Measurements from ENCODE around the gene AP2A2.

The AP2A2 gene

DNA sequence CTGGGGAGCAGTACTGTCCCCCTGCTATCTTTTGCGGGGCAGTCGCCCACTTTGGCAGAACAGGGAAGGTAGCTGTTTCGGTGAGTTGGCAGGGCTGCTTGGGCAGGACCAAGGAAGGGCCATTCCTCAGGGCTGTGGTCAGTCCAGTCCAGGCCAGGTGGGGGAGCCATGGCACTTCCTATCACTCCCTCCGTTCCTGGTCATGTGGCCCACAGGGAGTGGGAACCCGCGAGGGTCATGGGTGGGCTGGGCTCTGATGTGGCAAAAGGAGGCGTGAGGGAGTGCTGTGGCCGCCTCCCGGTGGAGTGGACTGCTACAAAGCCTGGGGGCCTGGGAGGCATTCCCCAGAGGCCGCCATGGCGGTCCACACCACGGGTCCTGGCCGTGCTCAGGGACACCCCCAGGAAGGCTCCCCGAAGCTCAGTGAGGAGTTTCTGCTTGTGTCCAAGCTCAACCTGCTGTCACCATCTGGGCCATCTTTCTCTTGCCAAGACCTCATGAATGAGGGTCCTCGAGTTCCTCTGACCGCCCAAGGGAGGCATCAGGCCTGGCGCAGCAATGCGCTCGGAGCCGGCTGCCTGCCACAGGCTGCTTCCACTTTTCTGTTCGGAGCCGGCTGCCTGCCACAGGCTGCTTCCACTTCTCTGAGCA is 27.0 kb upstream of the AP2A2 start:
- DNase-seq (ENCODE audit: low read depth): no peak

DNA sequence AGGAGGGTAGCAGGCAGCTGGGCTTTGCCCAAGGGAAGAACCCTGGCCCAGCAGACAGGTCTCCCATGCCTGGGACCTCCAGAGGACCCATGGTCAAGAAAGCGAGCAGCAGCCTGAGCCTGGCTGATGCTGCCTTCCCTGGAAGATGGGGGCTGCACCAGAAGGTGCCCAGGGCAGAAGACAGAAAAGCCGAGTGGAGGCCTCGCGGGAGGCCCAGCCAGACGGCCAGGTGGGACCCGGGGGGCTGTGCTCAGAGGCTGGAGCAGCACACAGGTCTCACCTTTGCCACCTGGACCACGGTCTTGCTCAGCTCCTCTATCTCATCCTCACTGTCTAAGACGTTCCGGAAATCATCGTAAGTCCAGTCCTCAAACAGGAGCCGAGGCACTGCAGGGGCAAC is 25.9 kb upstream of the AP2A2 start:
- DNase-seq (ENCODE audit: low read depth): no peak

DNA sequence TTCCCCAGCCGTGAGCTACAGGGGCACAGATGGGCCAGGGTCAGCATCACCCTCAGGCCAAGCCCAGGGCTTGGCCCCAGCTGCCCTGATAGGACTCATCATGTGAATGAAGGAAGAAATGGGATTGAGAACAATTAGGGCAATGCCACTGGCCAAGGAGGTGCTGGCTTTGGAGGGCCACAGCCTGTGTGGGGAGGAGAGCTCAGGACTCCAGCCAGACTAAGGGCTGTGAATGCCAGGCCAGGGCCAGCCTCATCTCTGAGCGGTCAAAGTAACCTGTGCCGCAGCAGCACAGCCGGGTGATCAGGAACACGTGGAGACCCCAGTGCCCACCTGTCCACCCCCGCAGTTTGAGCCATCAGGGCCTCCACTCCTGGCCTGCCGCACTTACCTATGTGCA is 25.1 kb upstream of the AP2A2 start:
- no peak for DNase-seq (ENCODE audit: low read depth)

DNA sequence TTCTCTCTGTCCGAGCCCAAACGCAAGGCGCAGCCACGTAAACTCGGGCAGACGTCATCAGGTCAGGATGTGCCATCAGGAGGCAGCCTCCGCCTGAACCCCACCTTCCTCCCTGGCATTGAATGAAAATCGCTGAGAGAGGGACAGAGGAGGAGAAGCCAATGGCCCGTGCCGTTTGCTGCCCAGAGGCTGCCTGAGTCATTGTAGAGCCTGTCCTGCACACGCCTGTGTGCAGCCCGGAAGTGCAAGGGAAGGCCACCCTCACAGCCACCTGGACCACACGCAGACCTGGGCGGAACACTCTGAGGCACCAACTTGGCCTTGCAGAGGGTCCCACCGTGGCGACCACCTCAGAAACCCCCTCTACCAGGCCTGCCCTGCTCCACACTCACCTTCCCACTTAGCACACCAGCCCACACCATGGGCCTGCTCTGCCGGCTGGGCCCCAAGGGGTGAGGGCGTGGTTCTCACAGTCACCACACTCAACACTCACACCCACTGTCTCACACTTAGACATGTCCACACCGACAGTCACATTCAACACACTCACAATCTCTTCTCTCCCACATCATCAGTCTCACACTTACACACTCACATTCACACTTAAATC is 24.1 kb upstream of the AP2A2 start:
- no peak for DNase-seq (ENCODE audit: low read depth)

DNA sequence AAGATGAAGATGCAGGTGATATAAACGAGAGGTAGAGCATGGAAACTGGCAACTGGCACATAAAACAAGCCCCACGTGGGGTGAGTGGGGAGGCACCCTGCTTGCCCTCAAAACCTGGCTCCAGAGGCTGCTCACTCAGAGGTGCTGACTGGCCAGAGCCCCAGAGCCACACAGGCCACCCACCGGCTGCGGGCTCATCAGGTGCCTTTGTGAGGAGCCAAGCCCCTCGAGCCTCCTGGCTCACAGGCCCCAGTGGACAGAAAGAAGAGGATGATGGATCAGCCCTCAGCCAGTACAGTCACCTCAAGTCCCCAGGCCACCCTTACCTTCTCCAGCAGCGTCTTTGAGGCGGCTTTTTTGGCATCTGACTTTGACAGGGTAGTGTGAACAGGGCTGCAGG is 21.3 kb upstream of the AP2A2 start:
- no peak for DNase-seq (ENCODE audit: low read depth)

DNA sequence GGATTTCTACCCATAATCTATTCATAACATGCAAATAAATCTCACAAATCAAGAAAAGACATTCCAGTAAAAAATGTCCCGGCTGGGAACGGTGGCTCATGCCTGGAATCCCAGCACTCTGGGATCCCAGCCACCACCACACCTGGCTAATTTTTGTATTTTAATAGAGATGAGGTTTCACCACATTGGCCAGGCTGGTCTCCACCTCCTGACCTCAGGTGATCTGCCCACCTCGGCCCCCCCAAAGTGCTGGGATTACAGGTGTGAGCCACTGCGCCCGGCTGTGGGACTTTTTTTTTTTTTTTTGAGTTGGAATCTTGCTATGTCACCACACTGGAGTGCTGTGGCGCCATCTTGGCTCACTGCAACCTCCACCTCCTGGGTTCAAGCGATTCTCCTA is 19.7 kb upstream of the AP2A2 start:
- no peak for DNase-seq (ENCODE audit: low read depth)

DNA sequence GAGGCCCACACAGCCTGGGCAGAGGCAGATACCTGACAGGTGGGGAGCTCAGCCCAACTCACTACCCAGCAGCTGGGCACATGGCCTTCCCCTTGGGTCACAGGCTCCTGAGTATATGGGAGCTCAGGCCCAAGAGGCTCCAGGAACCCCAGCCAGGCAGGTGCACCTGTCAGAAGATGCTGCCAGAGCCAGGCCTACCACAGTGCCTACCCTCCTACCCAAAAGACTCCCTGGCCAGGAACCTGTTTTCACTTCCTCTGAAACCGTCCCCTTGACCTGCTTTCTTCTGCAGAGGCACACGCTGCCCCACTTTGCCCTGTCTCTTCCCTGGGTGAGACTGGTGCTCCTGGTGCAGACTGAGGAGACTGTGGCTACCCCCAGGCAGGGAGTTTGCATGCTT is 18.0 kb upstream of the AP2A2 start:
- DNase-seq (ENCODE audit: low read depth): no peak

DNA sequence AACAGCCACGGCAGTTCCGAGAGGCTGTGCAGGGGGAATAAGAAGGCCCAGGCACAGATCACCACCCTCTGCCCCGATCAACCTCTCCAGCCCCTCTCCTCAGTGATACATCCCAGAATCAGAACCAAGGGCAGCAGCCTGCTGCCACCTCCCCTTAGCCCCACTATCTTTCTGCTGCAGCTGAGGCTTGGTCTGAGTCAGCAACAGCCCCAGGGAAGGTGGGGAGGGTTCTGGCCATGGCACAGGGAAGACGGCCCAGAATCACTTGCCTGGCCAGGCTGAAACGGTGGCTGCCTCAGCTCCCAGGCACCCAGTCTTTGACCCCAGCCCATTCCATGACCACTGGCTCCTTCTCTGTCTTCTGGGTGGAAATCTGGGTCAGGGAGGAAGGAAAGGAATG is 17.4 kb upstream of the AP2A2 start:
- no peak for DNase-seq (ENCODE audit: low read depth)

DNA sequence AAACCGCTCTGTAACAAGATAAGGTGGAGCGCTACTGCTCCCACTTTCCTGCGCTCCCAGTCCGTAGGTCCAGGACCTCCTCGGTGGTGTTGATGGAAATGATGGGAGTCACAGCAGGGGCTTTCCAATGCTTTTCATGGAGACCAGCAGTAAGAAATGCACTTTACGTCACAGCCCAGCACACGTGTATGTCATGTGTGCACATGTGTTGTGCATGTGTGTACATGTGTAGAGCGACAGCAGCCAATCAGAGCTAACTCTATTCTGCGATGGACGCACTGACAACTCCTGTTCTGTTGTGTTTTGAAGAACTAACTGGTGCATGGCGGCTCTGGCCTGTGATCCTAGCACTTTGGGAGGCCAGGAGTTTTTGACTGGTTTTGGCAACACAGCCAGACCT is 16.3 kb upstream of the AP2A2 start:
- DNase-seq (ENCODE audit: low read depth): no peak

DNA sequence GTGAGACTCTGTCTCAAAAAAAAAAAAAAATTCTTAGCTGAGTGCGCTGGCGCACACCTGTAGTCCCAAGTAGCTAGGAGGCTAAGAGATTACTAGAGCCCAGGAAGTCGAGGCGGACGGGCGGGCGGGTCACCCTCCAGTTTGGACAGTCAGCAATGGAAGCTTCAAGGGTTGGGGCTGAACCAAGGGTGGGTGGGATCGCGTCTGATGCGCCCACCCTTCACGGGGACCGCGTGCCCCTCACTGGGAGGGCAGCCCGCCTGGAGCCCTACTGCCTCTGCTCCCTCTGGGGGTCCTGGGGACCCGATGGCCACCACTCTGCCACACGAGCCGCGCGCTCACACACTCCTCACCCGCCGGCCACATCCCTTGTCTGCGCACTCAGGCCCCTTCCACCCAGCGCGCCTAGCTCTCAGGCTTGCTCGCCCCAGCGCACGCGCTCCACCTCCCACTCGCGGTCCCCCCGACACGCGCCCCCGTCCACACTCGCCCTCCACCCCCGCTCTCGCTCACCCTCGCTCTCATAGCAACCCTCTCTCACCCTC is 15.6 kb upstream of the AP2A2 start:
- DNase-seq (ENCODE audit: low read depth): peak; percentile 69

DNA sequence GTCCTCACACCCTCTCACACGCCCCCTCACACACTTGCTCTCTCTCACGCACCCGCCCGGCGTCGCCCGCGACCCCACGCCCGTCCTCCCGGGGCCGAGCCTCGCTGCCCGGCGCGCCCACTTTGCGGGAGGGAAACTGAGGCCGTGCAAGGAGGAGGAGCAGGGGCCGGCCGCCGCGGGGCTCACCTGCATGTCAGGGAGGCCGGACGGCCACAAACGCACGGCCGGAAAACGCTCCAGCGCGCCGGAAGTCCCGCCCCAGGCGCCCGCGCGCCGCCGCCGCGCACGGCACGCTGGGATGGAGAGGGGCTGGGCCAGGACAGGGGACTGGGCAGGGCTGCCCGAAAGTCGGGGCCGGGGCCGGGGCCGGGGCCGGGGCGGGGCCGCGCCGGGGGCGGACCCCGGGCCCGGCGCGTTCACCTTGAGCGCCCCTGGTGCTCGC is 15.1 kb upstream of the AP2A2 start, which contains the start of gene CHID1:
Gene CHID1, minus strand, starts transcription at position 222 of the 442 bp plus-strand sequence. CDS start 5,994 bp downstream, outside the sequence.
- DNase-seq (ENCODE audit: low read depth): peak; percentile 78

DNA sequence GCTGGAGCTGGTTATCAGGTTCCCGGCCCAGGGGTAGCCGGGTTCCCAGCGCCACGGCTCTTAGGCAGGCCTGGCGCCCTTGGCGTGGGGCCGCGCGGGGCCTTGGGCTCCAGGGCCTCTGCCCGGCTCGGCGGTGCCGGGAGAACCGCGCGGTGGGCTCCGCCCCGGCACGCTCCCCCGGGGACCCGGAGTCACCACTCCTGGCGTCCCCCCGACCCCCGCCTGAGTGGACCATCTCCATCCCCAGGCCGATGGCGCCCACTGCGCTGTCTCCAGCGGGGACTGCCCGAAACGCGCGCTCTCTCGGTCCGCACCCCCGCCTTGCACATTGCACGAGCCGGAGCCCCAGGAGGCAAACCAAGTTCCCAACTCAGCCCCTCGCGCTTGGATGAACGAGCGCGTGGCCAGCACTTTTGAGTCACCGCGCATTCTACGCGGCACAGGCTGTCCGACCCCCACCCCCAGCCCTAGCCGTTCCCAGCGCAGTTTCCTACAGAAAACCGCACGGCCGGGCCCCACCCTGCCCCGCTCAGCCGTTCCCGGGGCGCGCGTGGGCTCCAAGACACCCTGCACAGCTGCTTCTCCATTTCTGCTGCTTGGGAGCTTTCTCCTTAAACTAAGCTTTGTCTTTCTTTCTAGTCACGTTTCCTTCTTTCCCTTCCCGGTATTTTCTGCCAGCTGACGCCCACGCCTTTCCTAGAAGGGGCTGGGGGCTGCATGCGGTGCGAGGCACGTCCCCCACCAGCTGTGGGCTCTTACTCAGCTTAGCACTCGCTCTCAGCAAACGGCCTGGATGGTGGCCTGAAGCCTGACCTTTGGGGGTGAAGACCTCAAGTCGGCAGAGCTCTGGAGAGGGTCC is 14.4 kb upstream of the AP2A2 start:
- DNase-seq (ENCODE audit: low read depth): no peak

DNA sequence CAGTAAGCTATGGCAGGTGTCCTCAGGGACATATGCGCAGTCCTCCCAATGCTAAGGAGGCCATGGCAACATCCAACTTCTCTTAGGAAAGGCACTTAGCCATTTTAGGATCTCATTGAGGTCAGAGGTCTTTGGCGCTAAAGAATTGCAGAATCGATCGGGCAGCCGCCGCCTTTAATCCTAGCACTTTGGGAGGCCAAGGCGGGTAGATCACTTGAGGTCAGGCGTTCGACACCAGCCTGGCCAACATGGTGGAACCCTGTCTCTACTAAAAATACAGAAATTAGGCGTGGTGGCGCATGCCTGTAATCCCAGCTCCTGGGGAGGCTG is 13.8 kb upstream of the AP2A2 start:
- no peak for DNase-seq (ENCODE audit: low read depth)

DNA sequence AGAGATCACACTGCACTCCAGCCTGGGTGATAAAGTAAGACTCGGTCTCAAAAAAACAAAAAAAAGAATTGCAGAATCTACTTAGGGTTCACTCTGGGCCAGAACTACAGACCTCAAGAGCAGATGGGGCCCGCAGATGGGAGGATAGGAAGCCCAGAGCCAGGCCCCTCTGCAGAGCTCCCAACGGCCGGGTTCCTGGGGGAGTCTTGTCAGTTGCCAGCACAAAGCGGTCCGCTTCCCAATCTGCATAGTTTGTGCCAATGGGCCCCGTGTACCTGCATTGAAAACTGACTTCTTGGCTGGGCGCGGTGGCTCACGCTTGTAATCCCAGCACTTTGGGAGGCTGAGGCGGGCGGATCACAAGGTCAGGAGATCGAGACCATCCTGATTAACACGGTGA is 13.4 kb upstream of the AP2A2 start:
- DNase-seq (ENCODE audit: low read depth): no peak

DNA sequence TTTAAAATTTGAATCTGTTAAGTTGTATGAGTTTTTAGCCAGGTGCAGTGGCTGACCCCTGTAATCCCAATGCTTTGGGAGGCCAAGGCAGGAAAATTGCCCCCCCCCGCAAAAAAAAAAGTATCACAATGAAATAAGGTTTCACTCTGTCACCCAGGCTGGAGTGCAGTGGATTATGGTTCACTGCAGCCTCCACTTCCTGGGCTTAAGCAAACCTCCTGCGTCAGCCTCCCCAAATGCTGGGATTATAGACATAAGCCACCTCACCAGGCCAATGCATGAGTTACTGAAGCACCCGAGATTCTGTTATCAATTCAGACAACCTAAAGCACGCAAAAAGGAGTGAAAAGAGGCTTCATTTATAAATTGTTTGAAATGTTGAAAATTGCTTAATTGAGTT is 12.6 kb upstream of the AP2A2 start:
- no peak for DNase-seq (ENCODE audit: low read depth)

DNA sequence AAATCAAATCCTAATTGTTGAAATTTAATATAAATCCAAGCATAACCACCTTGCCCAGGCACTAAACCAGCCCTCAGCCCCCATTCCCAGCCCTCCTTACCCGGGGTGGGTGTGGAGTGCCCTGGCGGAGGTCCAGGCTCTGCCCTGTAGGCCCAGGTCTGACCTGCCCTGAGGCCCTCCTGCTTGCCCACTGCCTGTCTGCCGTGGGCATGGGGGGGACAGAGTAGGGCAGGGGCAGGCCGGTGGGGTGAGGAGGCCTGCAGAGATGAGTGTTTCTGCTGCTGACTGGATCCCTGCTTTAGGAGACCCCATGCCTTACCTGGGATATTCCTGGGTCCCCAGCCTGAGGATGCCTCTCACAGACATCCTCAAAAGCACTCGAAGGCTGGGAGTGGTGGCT is 11.5 kb upstream of the AP2A2 start:
- no peak for DNase-seq (ENCODE audit: low read depth)

DNA sequence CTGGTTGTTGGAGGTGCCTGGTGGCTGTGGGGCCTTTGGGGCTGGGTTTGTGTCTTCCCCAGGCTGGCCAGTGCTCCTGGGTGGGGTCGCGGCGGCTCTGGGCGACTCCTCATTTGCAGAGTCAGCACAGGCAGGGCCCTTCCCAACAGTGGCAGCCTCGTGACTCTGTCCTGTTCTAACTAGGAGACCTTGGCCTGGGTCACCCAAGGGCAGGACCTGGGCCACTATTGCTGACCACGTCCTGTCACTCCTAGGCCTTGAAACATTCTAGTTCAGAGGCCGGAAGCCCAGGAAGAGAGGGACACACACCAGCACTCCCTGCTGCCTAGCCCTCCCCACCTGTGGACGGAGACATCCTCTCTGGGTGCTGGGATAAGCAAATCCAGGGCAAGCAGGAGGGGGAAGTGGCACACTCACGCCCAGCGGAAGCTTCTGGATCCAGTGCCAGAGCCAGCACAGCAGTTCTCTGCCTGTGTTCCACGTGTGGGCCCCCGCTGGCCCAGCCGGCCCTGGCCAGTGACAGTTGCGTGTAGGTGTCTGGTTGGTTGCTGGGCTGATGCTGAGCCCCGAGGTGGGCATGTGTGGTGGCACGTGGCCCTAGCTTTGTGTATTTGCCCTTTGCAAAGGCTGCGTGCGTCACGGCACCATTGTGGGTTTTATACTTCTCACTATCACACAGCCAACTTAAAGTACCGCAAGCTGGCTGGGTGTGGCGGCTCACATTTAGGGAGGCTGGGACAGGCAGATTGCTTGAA is 10.7 kb upstream of the AP2A2 start:
- DNase-seq (ENCODE audit: low read depth): no peak

DNA sequence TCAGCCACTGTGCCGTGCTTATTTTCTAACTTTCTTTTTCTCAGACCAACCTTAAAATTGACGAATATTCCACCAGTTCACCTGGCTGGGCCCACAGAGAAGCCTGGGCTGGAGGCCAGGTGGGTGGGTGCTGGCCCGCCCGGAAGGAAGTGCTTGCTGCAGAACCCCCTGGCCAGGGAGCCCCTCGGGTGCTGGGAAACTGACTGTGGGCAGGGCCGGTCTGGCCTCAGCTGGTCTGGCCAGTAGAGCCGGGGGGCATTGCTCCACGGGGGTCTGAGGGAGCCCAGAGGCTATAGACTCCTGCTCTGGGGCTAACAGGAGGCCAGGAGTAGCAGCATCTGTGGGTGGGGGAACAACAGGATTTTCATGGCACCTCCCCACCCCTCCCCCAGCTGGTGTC is 8.2 kb upstream of the AP2A2 start:
- DNase-seq (ENCODE audit: low read depth): no peak

DNA sequence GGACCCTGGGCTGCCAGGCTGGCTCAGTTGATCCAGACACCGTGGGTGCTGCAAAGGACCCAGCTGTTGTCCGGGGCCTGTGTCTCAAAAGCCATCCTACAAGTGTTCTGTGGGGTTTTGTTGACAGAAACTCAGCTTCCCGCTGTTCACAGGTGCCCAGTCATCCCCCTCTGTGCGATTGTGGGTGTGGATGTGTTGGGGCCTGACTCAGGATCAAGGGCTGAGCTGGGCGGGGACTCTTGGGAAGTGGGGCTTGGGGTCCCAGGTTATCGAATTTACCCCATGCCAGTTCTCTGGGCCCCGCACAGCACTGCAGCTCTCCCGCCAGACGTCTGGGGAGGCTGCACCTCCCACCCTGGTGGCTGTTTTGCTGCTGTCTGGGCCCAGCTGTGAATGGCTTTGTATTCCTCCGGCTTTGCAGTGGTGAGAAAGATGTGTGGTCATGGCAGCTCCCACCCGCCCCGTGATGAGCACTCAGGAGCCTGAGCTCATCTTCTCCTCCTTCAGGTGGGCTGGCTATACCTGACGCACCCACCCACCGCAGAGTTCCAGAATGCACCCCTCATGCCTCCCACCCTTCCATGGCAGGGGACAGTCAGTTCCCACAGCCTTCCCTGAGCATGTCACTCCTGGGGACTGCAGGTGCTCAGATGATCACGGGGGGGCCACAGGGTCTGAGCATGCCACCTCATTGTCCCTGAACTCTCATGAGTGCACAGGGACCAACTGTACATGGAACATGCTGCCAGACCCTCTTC is 3.6 kb upstream of the AP2A2 start:
- DNase-seq (ENCODE audit: low read depth): no peak

DNA sequence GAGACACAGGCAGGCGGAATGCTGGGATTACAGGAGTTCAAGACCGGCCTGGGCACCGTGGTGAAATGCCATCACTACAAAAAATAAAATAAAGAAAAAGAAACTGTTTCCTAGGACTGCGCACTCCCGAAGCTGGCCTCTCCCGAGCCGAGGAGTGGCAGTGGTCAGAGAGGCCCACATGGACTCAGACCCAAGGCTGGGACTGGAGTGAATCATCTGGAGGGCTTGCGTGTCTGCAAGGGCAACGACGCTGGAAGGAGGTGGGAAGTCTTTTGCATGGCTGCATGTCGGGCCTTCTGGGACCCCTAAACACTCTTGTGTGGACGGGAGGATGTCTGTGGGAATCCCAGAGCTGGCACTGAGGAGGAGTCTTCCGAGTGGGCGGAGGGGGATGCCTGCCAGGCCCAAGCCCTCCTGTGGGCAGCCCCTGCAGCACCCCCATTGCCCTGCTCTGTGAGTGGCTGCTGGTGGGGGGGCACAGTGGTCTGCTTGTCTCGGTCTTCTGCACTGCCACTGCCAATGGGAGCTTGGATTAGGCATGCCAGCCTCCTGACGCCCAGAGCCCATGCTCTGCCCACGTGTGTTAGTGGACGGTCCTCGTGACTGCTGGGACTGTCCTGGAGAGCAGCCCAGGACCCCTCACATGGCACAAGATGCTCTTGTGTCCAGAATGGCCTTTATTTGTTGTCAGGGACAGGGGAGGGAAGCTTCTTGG is 1.8 kb upstream of the AP2A2 start:
- DNase-seq (ENCODE audit: low read depth): no peak

Measured in stimulated activated CD4-positive, alpha-beta T cell treated with anti-CD3 and anti-CD28 coated beads, Interleukin-2, amount 100 ng/mL, for 4 hours (primary cell).